Right ventricle myocardium inferior (tissue), 1 donor: ENCODE results near the gene GLCE. TPM values are rescaled to one million over a fixed set of nuclear protein-coding genes. Genes with fewer than 3 reads are reported as not detected.
"Not testable (repeated sequence)": the region's sequence is repeated elsewhere in the genome, so short reads cannot be mapped to it uniquely, and the experiment has no call there.

Experiments
- ATAC-seq: fragments of 200-7000 bp; cut with Tn5 transposase; one replicate; pipeline ENCODE4 v1.9.1; 2020; ENCODE audit warnings: mild to moderate bottlenecking, moderate library complexity
- DNase-seq: peaks from one replicate; pipeline ENCODE4 v3.0.0; 2021; ENCODE audit errors: missing footprints
- intact Hi-C: fragments of 100-400 bp; cut with DNase I; formaldehyde crosslinking; loops from one replicate; pipeline ENCODE4 v1.11.0; 2022
- total RNA-seq: library from RNA; stranded (reverse); fragmentation: NEBNext Ultra II Directional; extraction: Animal tissue kit (Norgen Biotek cat#: 25700); gene quantifications from one replicate; pipeline ENCODE4 v1.2.1, GENCODE V29; 2021
- donor health status: DM: no; HTN: yes; CAD: no; lungs with severe emphysema.

GLCE gene
- total RNA-seq, 1 donor from 2014 or later = 8.9 TPM

DNA sequence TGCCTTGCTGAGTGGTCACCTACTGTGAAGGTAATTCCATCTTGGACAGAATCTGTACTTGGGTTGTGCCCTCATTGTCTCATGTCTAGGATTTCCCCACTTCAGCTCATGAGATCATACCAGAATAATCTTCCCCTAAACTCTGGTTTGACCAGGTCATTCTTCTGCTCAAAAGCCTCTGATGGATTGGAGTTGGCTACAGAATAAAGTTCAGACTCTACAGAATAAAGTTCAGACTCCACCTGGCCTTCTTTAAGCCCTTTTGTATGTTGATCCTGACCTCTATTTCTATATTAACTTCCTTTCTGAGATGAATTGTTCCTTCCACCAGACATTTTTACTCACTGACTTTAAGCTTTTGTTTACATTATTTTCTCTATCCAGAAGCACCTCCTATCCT lies 6.4 kb upstream of the GLCE start:
- intact Hi-C loops = no loop called here
- no peak for DNase-seq

DNA sequence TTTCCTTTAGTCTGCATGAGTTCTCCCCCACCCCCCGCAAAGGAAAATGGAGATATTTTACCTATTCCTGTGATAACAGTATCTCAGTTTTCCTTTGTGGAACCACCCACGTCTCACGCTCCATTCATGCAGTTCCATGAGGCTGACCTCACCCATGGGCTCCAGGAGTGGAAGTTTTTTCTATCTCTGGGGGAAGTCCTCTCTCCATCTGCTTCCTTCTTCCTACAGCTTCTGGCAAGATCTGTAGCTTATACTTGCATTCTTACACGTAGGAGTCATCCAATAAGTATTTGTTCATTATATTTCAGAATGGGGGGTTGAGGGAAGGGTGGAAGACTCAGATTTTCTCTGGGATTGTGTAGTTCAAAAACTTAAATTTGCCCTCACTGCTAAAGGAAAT lies 5.8 kb upstream of the GLCE start:
- intact Hi-C loops = no loop called here
- ATAC-seq (no peak), DNase-seq (no peak)

More for the DNA sequence above, 6.4 kb upstream of the GLCE start:
- no peak for ATAC-seq

DNA sequence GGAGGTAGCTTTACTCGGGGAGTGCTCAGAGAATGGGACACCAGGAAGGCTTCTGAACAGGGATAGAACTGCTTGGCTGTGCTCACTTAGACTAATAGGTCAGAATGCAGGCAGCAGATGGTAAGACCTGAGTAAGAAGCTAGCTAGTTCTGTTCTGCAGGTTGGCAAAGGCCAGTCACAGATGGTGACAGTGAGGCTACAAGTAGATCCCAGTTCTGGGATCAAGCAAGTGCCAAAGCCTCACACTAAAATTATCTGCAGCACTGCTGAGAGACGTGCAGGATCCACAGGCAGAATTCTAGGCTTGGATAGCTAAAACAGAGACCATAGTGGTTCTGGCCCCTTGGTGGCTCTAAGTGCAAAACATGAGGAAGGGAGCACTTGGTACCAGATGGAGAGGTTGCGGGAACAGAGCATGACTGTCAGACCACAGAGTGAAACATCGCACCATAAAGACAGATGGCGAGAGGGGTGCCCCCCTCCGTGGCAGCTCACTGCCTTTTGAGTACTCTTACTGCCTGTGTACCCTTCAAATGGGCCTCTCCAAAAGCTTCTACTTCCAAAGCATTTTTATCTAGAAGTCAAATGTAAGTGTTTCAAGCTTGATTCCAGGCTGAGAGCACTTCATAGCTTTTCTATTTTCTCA lies 3.6 kb upstream of the GLCE start:
- intact Hi-C loops = no loop called here
- DNase-seq (no peak), ATAC-seq (no peak)

DNA sequence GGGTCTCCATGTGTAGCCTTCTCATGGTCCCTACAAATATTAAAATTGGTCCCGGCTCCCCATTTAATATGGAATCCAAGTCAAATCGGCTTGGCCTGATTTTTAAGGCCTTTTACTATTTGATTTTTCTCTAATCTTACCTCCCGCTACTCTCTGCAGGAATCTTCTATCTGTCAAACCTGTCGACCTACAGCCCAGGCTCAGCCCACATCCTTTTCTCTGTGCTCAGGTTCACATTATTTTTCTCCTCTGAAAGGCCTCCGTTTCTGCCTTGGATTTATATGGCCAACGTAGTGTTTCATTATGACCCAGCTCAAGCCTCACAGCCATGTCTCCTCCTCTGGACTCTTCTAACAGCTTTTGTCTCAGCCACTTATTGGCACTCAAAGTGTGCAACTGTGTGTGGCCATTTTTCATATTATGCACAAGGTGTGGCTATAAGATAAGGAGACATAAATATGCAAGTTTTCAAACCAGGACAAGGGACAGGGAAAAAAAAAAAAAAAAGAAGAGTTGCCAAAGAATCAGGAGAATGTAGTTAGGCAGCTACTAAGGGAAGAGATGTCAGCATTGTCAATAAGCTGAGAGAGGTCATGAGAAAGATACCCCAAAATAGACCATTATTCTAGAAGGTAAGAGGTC lies 2.1 kb upstream of the GLCE start:
- DNase-seq (no peak), ATAC-seq (no peak)
- intact Hi-C loops = no loop called here

DNA sequence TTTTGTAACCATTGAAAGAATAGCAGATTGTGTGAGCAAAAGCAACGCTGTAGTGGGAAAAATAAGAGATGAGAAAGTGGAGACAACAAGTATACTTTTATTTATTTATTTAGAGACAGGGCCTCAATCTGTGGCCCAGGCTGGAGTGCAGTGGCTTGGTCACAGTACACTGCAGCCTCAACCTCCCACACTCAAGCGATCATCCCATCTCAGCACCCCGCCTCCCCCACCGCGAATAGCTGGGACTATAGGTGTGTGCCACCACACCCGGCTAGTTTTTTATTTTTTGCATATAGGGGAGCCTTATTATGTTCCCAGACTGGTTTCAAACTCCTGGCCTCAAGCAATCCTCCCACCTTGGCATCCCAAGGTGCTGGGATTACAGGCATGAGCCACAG lies 1.6 kb upstream of the GLCE start:
- intact Hi-C loops = no loop called here
- DNase-seq (no peak), ATAC-seq (no peak)

DNA sequence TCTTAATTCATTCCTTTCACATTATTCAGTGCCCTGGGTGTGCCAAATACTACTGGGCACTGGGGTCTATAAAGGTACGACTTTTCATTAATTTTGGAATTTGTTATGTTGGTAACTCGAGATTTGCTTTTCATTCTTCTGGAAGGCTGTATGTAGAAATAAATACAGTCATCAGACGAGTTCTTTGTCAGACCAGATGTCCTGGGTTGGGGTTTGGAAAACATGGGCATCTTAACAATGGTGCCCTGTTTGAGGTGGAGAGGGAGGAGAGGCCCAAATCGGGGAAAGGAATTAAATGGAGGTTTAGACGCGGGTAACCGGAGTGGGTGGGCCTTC lies 662 bp upstream of the GLCE start:
- DNase-seq = no peak
- intact Hi-C loops = loop anchor here (1.0 to 10.0 kb wide), 4 partner anchors 77 to 235 kb away; no protein-coding TSS in a partner anchor
- no peak for ATAC-seq

DNA sequence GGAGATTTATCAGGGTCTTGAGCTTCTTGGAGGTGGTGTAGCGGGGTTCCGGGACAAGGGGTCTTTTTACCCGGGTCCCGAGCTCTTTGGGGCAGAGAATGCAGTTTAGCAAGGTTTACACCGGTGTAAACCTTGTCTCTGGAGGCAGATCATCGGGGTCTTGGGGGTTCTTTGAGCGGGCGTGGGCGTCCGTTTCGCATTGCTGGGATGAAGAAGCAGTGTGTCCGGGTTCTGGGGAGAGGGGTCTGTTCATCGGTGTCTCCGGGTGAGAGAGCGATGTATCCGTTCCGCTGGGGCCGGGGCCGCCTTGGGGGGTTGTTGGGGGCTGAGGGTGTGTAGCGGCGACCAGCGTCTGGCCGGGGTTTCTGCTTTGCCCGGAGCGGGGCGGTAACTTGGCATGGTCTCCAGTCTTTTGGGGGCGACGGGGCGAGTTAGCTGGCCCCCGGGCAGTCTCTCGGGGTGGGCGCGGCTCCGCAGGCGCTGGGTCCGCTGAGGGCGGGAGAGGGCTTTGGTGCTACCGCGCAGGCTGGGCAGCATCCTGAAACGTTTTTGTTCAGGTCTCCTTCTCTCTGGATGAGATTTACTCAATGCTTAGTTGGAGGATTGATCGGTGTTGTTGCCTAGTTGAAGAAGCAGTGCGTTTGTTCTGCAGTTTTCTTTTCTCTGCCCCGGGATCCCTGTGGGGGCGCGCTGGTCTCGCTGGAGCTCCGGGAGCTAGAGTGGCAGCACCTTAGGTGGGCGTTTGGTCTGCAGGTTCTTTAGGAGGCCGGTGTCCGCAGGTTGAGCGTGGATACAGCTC lies 843 bp downstream of the GLCE start:
- ATAC-seq (no peak), DNase-seq (peak; percentile 72)
- intact Hi-C loops = loop anchor here (5.0 to 10.0 kb wide), 3 partner anchors 79 to 234 kb away; no protein-coding TSS in a partner anchor

DNA sequence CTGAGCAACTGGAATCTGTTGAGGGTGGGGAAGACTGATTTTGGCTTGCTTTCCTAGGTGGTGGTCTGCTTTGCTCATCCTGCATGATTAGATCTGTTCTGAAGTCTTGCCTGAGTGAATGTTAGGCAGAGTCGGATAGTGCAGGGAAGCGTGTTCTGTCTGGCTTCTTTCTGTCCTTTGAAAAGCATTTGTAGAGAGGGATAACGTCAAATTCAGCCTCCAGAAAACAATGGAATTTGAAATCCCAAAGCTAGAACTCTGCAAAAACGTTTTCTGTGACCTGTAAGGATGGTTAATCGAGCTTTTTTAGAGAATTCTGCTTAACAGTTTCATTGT lies 1.4 kb downstream of the GLCE start:
- intact Hi-C loops = loop anchor here (5.0 to 10.0 kb wide), 3 partner anchors 80 to 233 kb away; no protein-coding TSS in a partner anchor
- ATAC-seq (no peak), DNase-seq (no peak)

DNA sequence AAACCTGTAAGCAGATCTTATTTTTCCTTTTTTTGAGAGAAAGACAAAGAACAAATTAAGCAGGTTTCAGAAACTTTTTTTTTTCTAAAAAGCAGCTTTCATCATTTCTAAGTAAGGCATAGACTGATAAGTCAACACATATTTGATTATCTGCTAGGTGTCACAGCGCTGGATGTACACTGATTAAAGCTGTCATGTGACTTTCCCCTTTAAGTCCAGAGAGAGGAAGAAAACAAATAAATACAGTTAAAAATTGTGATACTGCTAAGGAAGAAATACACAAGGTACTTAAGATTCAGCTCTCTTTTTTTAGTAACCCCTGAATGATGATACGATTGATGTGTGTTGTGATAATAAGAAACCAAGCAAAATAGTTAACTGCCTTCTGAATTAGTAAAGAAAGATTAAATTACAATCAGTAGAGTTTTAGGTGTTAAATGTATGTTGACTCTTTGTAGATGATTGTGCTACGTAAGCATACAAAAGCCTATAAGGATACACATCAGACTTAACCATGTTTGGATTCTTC lies 2.8 kb downstream of the GLCE start:
- DNase-seq (no peak), ATAC-seq (no peak)
- intact Hi-C loops = loop anchor here (5.0 to 10.0 kb wide), 3 partner anchors 81 to 232 kb away; no protein-coding TSS in a partner anchor

DNA sequence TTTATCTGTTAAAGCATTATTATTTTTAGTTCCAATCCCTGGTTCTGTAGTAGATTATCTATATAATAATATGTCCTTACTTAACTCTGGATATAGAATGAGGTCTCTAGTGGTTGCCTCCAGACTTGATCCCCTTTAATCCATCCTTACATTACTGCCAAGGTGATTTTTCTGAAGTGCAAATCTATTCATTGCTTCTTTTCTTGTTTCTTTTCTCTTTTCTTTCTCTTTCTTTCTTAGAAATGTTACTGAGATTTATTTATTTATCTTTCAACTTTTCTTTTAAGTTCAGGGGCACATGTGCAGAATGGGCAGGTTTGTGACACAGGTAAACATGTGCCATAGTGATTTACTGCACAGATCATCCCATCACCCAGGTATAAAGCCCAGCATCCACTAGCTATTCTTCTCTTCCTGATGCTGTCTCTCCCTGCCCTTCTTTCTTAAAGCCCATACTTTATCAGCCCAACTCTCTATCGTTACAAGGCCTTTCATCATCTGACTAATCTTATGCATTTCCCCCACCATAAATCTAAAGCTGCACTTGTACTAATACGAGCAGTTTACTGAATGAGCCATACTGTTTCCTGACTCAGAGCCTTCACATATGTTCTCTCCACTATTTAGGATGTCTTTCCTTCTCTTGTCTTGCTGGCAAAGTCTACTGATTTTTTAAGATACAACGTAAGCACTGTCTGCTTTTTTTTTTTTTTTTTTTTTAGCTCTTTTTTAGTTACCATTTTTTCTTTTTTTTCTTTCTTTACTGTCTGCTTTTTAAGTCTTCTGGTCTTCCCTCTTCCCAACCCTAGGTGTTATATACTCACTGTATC lies 4.6 kb downstream of the GLCE start:
- ATAC-seq = no peak
- no peak for DNase-seq
- intact Hi-C loops = loop anchor here (5.0 to 10.0 kb wide), 3 partner anchors 83 to 230 kb away; no protein-coding TSS in a partner anchor

DNA sequence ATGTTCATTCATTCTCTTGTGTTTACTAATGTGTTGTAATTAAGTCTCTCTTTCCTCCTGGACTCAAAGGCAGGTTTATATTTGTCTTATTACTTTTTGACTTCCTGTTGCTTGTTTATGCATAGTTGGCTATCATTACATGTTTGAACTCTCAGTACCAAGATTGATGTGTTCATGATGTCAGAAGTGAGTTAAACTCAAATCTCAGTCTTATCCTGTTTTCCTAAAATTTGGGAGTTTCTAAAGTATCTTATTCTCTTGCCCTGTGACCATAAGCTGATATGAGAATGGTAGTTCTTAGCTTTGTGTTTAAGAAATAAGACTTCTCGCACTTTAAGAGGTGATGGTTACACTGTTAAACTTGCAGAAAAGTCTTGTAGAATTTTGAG lies 5.2 kb downstream of the GLCE start:
- DNase-seq = no peak
- ATAC-seq = no peak
- intact Hi-C loops = loop anchor here (10.0 kb wide), 1 partner anchor 229 kb away; no protein-coding TSS in a partner anchor

DNA sequence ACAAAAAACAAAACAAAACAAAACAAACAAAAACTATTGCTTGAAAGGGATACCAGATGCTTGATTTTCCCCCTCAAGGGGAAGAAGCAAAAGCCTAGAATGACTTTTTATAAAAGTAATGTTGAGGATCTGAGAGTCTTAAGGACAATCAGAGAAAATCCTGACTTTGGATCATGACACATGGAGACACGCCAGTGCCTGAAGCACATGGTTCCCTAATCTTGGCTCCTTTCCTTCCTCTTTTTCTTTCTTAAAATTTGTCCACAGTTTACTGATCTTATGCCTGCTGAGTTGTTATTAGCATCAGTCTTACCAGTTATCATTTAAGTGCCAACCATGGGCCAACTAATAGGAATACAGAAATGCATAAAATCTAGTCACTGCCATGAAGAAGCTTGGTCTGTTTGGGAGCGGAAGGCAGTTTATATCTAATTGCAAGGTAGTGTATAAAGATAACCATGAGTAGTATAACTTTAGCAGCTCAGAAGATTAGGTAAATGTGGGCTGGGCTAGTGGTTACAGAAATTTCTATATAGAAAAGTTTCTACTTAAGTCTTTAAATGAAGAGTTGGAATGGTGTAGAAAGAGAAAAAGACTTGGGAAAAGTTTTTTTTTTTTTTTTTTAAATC lies 6.9 kb downstream of the GLCE start:
- no peak for ATAC-seq
- intact Hi-C loops = loop anchor here (10.0 kb wide), 1 partner anchor 227 kb away; no protein-coding TSS in a partner anchor
- no peak for DNase-seq

DNA sequence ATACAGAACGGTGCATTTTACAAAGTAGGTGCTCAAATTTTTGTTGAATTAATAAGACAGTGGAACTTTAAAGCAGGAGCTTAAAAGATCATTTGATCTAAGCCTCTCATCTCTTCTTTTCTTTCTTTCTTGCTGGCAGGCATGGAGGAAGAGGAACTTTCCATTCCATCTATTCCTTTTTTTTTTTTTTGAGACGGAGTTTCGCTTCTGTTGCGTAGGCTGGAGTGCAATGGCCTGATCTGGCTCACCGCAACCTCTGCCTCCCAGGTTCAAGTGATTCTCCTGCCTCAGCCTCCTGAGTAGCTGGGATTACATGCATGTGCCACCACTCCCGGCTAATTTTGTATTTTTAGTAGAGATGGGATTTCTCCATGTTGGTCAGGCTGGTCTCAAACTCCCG lies 7.9 kb downstream of the GLCE start:
- not testable (repeated sequence) for DNase-seq, ATAC-seq
- intact Hi-C loops = loop anchor here (10.0 kb wide), 1 partner anchor 226 kb away; no protein-coding TSS in a partner anchor

DNA sequence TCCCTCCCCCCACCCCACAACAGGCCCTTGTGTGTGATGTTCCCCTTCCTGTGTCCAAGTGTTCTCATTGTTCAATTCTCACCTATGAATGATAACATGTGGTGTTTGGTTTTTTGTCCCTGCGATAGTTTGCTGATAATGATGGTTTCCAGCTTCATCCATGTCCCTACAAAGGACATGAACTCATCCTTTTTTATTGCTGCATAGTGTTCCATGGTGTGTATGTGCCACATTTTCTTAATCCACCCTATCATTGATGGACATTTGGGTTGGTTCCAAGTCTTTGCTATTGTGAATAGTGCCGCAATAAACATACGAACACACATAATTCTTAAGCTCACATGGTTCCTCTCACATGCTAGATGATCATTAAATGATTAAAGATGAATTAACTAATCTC lies 9.1 kb downstream of the GLCE start:
- intact Hi-C loops = loop anchor here (10.0 kb wide), 1 partner anchor 225 kb away; no protein-coding TSS in a partner anchor
- not testable (repeated sequence) for ATAC-seq, DNase-seq

DNA sequence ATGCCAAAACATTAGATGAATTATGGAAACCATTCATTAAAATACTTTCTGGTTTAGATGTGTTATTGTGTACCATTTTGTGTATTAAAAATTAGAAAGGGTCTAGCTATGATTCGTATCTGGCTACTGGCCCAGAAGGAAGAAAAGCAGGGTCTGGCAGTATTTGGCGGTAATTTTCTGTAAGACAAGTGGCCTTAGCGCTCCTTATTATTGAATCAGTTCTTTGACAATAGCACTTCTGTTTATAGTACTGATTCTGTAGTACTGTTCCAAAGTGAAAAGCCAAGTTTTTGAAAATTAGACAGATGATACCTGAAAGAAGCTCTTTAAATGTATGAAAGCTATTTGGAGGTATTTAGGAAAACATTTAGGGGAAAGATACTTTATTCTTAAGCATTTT lies 10.2 kb downstream of the GLCE start:
- intact Hi-C loops = no loop called here
- ATAC-seq (no peak), DNase-seq (no peak)

DNA sequence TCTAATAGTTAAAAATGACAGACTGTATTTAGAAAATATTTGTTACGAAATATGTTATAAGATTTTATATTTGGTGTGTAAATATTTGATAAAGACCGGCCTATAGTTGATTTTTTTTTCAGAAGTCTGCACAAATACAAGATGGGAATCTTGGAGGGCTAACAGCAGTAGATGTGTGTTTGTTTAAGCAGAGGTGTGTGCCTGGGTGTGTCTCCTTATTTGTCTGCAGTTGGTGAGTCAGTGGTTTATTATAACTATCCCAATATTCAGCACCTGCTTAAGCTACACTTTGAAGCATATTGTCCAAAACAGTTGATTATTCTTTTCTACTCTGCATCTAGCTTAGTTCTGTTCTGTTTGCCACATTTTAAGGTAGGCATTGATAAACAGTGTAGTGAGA lies 12.4 kb downstream of the GLCE start:
- DNase-seq (no peak), ATAC-seq (no peak)
- intact Hi-C loops = no loop called here

DNA sequence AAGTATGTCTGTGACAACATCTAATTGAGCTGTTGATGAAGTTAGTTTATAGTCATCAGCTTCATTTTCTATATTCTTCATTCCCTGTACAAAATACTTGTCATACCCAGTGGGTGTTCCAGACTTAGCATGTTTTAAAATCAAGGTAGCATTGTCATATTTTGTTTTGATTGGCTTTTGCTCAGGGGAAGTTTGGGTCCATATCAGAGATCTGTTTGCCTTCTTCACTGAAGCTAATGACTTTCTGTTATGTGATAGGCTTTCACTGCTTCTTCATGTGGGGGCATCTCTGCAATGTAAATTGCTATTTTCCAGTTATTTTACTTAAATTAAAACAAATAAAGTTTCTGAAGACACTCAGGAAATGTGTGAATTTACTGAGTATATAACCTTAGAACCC lies 15.1 kb downstream of the GLCE start:
- intact Hi-C loops = no loop called here
- ATAC-seq = no peak
- DNase-seq = no peak

DNA sequence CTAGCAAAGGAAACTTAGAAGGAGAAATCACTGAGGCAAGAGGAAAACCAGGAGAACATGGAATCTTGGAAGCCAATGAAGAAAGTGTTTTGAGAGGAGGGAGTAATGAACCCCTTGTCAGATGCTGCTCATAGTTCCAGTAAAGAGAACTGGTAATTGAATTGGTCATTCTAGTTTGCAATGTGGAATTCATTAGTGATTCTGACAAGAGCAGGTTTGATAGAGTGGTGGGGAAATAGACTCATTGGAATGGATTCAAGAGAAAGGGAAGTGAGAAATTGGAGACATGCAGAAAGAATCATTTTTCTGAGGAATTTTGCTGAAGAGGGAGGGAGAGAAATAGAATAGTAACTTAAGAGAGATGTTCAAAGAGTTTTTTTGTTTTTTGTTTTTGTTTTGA lies 21.0 kb downstream of the GLCE start:
- ATAC-seq = no peak
- DNase-seq = no peak
- intact Hi-C loops = no loop called here
